Measurements from ENCODE around the gene GALNT2. TPM values are rescaled to one million over a fixed set of nuclear protein-coding genes. Genes with fewer than 3 reads are reported as not detected.

GALNT2 gene
- total RNA-seq, 1 experiment from 2014 or later: 114 TPM

GRCh38 chr1:230153641-230154296 lies 86.7 kb downstream of the GALNT2 start:
- no peaks in the 10 kb centered on the region for H3K36me3 Mint-ChIP-seq (ENCODE audit: insufficient read depth, unreplicated experiment)
- BruUV-seq (replicated peaks): no TSS peak
- no peaks in the 10 kb centered on the region for H3K9me3 Mint-ChIP-seq (ENCODE audit: unreplicated experiment)
- peak overlapping the region; percentile 8 for H3K27ac Mint-ChIP-seq (ENCODE audit: low read depth, unreplicated experiment)
- intact Hi-C loops (cut with micrococcal nuclease): no loop called here
- H3K4me1 Mint-ChIP-seq (ENCODE audit: insufficient read depth, unreplicated experiment): peaks cover 33% of the 10 kb centered on the region
- ChIA-PET CTCF (interaction anchor here (0.6 to 1.7 kb wide), 8 partner anchors 9 to 1668 kb away, joined by 3 to 4 read pairs (median 3); no protein-coding TSS in a partner anchor), POLR2A (interaction anchor here (1.0 to 1.6 kb wide), 5 partner anchors 15 to 69 kb away, joined by 3 to 8 read pairs (median 6); no protein-coding TSS in a partner anchor)
- H3K4me3 Mint-ChIP-seq (ENCODE audit: unreplicated experiment): no peak overlapping the region
- H3K27me3 Mint-ChIP-seq (ENCODE audit: insufficient read depth, unreplicated experiment): no peaks in the 10 kb centered on the region
- no peak for TF ChIP-seq CTCF (IDR thresholded peaks at IDR 0.05; ENCODE audit: unreplicated experiment)
- DNase-seq (ENCODE audit: unreplicated experiment): peak; percentile 92

GRCh38 chr1:230155021-230155420 lies 88.0 kb downstream of the GALNT2 start:
- H3K36me3 Mint-ChIP-seq (ENCODE audit: insufficient read depth, unreplicated experiment): no peaks in the 10 kb centered on the region
- no peak overlapping the region for H3K4me3 Mint-ChIP-seq (ENCODE audit: unreplicated experiment)
- H3K9me3 Mint-ChIP-seq (ENCODE audit: unreplicated experiment): no peaks in the 10 kb centered on the region
- no peak overlapping the region for H3K27ac Mint-ChIP-seq (ENCODE audit: low read depth, unreplicated experiment)
- no TSS peak for BruUV-seq (replicated peaks)
- POLR2A ChIA-PET: no interaction called here
- CTCF ChIA-PET: interaction anchor here (0.7 to 0.9 kb wide), 4 partner anchors 11 to 480 kb away, joined by 3 to 9 read pairs (median 3); no protein-coding TSS in a partner anchor
- intact Hi-C loops (cut with micrococcal nuclease): no loop called here
- no peak for DNase-seq (ENCODE audit: unreplicated experiment)
- no peak for TF ChIP-seq CTCF (IDR thresholded peaks at IDR 0.05; ENCODE audit: unreplicated experiment)
- no peaks in the 10 kb centered on the region for H3K27me3 Mint-ChIP-seq (ENCODE audit: insufficient read depth, unreplicated experiment)
- H3K4me1 Mint-ChIP-seq (ENCODE audit: insufficient read depth, unreplicated experiment): peaks cover 30% of the 10 kb centered on the region

- ChIA-PET POLR2A (interaction anchor here (0.7 kb wide), 1 partner anchor 50 kb away, joined by 3 read pairs; no protein-coding TSS in a partner anchor), CTCF (interaction anchor here (1.4 kb wide), 1 partner anchor 11 kb away, joined by 3 read pairs; no protein-coding TSS in a partner anchor)
- H3K27me3 Mint-ChIP-seq (ENCODE audit: insufficient read depth, unreplicated experiment): no peaks in the 10 kb centered on the region
Measured at GRCh38 chr1:230156068-230156467, 89.0 kb downstream of the GALNT2 start.

More at GRCh38 chr1:230156068-230156467, 89.0 kb downstream of the GALNT2 start:
- H3K9me3 Mint-ChIP-seq (ENCODE audit: unreplicated experiment): no peaks in the 10 kb centered on the region
- peaks cover 30% of the 10 kb centered on the region for H3K4me1 Mint-ChIP-seq (ENCODE audit: insufficient read depth, unreplicated experiment)
- no peak for DNase-seq (ENCODE audit: unreplicated experiment)
- no peak for TF ChIP-seq CTCF (IDR thresholded peaks at IDR 0.05; ENCODE audit: unreplicated experiment)
- H3K4me3 Mint-ChIP-seq (ENCODE audit: unreplicated experiment): no peak overlapping the region
- BruUV-seq (replicated peaks): no TSS peak
- H3K36me3 Mint-ChIP-seq (ENCODE audit: insufficient read depth, unreplicated experiment): no peaks in the 10 kb centered on the region
- intact Hi-C loops (cut with micrococcal nuclease): no loop called here
- no peak overlapping the region for H3K27ac Mint-ChIP-seq (ENCODE audit: low read depth, unreplicated experiment)
